ENCODE measurements around the gene GHDC. TPM values are rescaled to one million over a fixed set of nuclear protein-coding genes. Genes with fewer than 3 reads are reported as not detected.
"Not testable (repeated sequence)": the region's sequence is repeated elsewhere in the genome, so short reads cannot be mapped to it uniquely, and the experiment has no call there.

Gene GHDC
- total RNA-seq, 2 donors from 2014 or later, result 10.5 to 25.3 TPM

DNA sequence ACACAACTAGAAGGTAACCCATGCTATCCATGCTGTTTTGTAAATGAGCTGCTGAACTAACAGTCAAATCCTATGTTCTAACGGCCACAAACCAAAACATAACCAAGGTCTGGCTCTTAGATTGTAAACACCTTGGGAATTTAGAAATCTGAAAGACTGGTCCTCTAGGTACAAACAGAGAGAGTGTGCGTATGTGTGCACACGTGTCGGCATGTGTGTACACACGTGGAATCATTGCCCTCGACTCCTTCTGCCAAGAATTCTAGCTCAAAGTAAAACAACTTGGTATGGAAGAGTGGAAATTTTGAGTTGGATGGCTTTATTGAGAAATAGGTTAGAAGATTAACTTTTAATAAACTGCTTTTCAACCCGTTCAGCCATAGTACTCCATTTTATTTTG, 18.1 kb upstream of the GHDC start:
- H3K9me3 Mint-ChIP-seq, result no peaks in the 10 kb centered on the region
- peaks cover 0 to 17% of the 10 kb centered on the region in 2 donors for H3K36me3 Mint-ChIP-seq
- DNase-seq (ENCODE audit: low spot score in 2 of 2), result no peak
- ATAC-seq, result no peak
- no peak overlapping the region for H3K27ac Mint-ChIP-seq

GRCh38 chr17:42211921-42212341, 17.6 kb upstream of the GHDC start:
- H3K36me3 Mint-ChIP-seq, result peaks cover 0 to 12% of the 10 kb centered on the region in 2 donors
- not testable (repeated sequence) for H3K27ac Mint-ChIP-seq; H3K9me3 Mint-ChIP-seq; DNase-seq (ENCODE audit: low spot score in 2 of 2); ATAC-seq

- DNase-seq (ENCODE audit: low spot score in 2 of 2) (no peak), ATAC-seq (no peak)
- Mint-ChIP-seq H3K27ac (no peak overlapping the region), H3K36me3 (peaks cover 0 to 15% of the 10 kb centered on the region in 2 donors), H3K9me3 (no peaks in the 10 kb centered on the region)
Observed at GRCh38 chr17:42210046-42210445, 15.8 kb upstream of the GHDC start.

GRCh38 chr17:42206153-42206612, 11.9 kb upstream of the GHDC start:
- peak overlapping the region in 1 of 2 donors; percentile 29 for H3K27ac Mint-ChIP-seq
- not testable (repeated sequence) for H3K9me3 Mint-ChIP-seq; ATAC-seq; DNase-seq (ENCODE audit: low spot score in 2 of 2)
- H3K36me3 Mint-ChIP-seq, result peaks cover 0 to 15% of the 10 kb centered on the region in 2 donors

DNA sequence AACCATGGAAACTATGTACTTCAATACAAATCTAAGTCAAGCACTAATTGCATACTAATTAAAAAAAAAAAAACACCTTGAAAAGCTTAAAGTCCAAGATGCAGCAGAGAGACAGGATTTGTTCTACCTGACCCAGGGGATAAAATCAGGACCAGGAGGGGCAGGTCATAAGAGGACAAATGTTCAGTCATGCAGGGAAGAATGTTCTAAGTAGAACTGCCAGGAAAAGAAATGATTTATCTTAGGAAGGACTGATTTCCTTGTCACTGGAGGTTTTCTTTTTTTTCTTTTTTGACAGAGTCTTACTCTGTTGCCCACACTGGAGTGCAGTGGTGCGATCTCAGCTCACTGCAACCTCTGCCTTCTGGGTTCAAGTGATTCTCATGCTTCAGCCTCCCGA, 9.1 kb upstream of the GHDC start:
- Mint-ChIP-seq H3K9me3 (no peaks in the 10 kb centered on the region), H3K36me3 (peaks cover 0 to 4% of the 10 kb centered on the region in 2 donors), H3K27ac (peak overlapping the region; percentile 21 to 47)
- no peak for DNase-seq (ENCODE audit: low spot score in 2 of 2)
- ATAC-seq, result no peak

DNA sequence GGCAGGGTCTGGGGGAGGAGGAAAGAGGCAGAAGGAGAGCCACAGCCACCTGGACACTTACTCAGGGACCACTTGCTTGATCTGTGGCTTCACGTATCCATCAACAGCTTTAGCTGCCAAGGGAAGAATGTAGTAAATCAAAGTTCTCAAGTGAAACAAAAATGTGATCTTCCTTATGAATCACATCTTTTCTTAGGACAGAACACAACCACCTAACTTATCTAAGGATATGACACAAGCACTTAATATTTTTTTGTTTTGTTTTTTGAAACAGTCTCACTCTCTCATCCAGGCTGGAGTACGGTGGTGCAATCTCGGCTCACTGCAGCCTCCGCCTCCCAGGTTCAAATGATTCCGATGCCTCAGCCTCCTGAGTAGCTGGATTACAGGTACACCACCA, 8.4 kb upstream of the GHDC start:
- H3K27ac Mint-ChIP-seq, result peak overlapping the region; percentile 21 to 72
- ATAC-seq (no peak), DNase-seq (ENCODE audit: low spot score in 2 of 2) (no peak)
- no peaks in the 10 kb centered on the region for H3K9me3 Mint-ChIP-seq
- H3K36me3 Mint-ChIP-seq, result peaks cover 0 to 4% of the 10 kb centered on the region in 2 donors

DNA sequence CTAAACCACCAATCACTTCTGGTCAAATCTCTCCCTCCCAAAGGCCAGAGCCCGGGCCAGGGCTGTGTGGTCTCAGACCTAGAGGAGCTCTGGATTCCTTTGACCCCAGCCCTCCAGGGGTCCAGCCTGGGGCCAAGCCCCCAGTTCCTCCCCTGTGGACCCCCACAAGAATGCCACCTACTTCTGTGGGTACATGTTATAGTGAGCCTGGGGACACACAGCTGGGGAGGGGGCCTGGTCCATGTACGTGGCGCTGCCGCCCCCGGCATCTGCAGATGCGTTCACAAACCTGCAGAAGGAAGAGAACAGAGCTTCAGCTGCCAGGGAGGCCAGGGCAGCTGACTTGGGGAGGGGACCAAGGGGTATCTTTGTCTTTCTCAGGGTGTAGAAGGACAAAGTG, 7.9 kb upstream of the GHDC start:
- peaks cover 0 to 4% of the 10 kb centered on the region in 2 donors for H3K36me3 Mint-ChIP-seq
- no peaks in the 10 kb centered on the region for H3K9me3 Mint-ChIP-seq
- peak in 1 of 2 donors; percentile 13 for ATAC-seq
- no peak for DNase-seq (ENCODE audit: low spot score in 2 of 2)
- H3K27ac Mint-ChIP-seq, result peak overlapping the region; percentile 21 to 72

DNA sequence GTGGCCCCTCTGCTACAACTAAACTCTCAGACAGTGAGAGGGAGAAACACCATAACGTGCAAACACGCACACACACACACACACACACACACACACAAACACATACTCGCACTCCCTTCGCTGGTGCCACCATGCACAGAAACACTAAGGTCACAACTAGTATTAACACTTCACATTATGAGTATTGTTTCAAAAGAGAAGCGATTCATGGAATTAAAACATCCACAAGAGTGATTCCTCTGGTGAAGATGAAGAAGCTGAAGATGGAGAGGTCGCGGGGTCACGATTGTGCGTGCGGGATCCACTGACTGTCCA, 7.1 kb upstream of the GHDC start:
- DNase-seq (ENCODE audit: low spot score in 2 of 2) (no peak), ATAC-seq (no peak)
- H3K36me3 Mint-ChIP-seq, result peaks cover 0 to 4% of the 10 kb centered on the region in 2 donors
- H3K27ac Mint-ChIP-seq, result peak overlapping the region; percentile 10 to 21
- H3K9me3 Mint-ChIP-seq, result no peaks in the 10 kb centered on the region

DNA sequence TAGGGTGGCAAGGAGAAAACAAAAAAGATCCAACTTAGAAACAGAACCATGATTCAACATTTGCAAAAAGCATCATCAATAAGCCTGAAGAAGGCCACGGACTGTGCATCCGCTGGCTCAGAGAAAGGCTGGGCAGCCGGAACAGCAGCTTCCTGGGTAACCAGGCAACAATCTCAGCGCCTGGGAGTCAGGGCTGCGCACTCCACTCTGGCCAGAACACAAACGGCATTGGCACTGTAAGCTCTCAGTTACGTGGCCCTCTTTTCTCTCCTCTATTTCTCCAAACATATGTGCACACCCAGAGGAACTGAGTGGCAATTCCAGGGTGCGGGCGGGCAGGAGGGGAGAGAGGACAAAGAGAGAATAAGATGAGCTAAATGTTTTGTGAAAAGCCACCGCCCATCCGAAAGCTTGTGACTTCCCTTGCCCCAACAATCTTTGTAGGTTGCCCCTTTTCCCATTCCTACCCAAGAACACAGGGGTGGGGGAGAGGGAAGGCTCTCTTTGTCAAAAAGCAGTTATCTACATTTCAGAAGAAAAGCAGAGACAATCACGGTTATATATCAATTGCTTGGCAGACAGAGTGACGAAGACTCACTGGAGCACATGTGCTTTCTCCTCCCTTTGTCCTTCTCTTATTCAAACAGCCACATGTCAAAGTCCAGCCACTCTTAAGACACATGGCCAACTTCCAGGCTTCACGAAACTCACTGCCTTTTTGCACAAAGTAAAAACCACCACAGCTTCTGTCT, 6.6 kb upstream of the GHDC start:
- Mint-ChIP-seq H3K27ac (peak overlapping the region; percentile 21 to 85), H3K36me3 (peaks cover 0 to under 1% of the 10 kb centered on the region in 2 donors), H3K9me3 (no peaks in the 10 kb centered on the region)
- ATAC-seq (no peak), DNase-seq (ENCODE audit: low spot score in 2 of 2) (no peak)

GRCh38 chr17:42199416-42200011, 5.2 kb upstream of the GHDC start:
- Mint-ChIP-seq H3K9me3 (no peaks in the 10 kb centered on the region), H3K27ac (peak overlapping the region; percentile 11 to 74), H3K36me3 (no peaks in the 10 kb centered on the region)
- ATAC-seq (peak; percentile 16 to 19), DNase-seq (ENCODE audit: low spot score in 2 of 2) (no peak)

DNA sequence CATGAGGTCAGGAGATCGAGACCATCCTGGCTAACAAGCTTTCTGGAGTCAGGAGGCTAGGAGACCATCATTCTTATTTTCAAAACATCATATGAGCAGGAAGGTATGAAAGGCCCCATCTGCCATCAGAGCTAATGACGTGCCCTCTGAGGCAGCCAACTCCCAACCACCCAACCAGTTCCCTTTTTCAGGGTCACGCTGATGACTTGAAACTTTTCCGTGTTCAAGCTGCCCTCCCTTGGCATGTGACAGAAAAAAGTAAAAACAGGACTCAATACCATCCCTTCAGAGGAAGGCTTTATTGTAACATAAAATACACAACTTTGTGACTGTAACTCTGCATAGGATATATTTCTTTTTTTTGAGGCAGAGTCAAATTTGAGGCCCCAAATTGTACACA, 4.6 kb upstream of the GHDC start:
- no peaks in the 10 kb centered on the region for H3K36me3 Mint-ChIP-seq
- H3K27ac Mint-ChIP-seq, result peak overlapping the region; percentile 11 to 37
- no peak for ATAC-seq
- H3K9me3 Mint-ChIP-seq, result no peaks in the 10 kb centered on the region
- no peak for DNase-seq (ENCODE audit: low spot score in 2 of 2)

- Mint-ChIP-seq H3K9me3 (no peaks in the 10 kb centered on the region), H3K36me3 (peaks cover 0 to 7% of the 10 kb centered on the region in 2 donors), H3K27ac (no peak overlapping the region)
- DNase-seq (ENCODE audit: low spot score in 2 of 2) (no peak), ATAC-seq (no peak)
Observed at GRCh38 chr17:42197564-42198156, 3.4 kb upstream of the GHDC start.

- H3K36me3 Mint-ChIP-seq, result peaks cover 0 to 7% of the 10 kb centered on the region in 2 donors
- ATAC-seq (no peak), DNase-seq (ENCODE audit: low spot score in 2 of 2) (no peak)
- H3K27ac Mint-ChIP-seq, result peak overlapping the region; percentile 85 to 93
- H3K9me3 Mint-ChIP-seq, result no peaks in the 10 kb centered on the region
Observed at GRCh38 chr17:42193216-42193968, 902 bp downstream of the GHDC start.

DNA sequence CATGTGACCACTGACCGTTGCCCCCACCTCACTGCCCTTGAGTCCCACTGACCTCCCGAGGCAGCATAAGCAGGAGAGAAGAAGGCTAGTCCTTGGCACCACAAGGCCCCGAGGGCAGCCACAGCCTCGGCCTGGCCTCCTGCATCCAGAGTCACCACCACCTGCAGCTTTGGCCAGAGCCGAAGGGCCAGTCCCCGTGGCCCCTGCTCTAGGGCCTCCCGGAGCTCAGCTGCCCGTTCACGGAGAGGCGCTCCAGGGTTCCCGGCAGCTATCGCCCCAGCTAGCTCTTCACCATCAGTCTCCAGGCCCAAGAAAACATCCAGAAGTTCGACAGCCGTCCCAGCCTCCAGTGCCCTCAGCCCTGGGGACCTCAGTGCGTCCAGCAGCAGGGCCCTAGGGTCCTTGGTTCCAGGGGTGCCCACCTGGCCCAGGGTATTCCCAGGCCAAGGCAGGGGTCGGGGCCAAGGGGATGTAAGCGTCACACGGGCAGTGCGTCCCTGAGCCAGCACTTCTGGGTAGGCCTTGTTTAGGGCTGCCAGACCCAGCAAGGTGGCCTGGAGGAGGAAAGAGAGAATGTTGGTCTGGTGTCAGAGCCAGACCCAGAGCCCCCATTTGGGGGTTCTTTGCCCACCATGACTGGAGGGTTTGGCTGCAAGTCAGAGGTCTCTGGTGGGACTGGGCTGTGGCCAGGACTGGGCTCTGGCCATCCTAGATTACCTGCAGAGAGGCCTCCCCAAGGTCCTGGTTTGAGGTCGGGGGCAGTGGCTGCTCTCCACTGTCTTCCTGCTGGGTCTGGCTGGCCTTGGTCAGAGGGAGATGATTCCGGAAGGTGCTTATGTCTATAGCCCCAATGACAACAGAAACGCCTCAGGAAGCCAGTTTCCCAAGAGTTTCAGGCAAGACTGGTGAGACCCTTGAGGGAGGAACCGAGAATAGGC, 1.8 kb downstream of the GHDC start:
- no peaks in the 10 kb centered on the region for H3K9me3 Mint-ChIP-seq
- DNase-seq (ENCODE audit: low spot score in 2 of 2), result no peak
- ATAC-seq, result no peak
- H3K27ac Mint-ChIP-seq, result peak overlapping the region in 1 of 2 donors; percentile 36
- peaks cover 0 to 7% of the 10 kb centered on the region in 2 donors for H3K36me3 Mint-ChIP-seq

DNA sequence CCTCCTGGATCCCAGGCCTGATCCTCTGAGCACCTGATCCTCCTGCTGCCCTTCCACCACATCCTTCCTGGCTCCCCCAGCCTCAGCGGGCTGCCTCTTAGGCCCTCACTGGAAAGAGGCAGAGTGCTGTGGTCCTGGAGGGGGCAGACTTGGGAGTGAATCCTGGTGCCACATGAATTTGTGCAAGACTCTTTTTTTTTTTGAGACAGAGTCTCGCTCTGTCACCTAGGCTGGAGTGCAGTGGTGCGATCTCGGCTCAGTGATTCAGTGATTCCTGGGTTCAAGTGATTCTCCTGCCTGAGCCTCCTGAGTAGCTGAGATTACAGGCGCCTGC, 3.1 kb downstream of the GHDC start:
- Mint-ChIP-seq H3K27ac (no peak overlapping the region), H3K36me3 (peaks cover 0 to 7% of the 10 kb centered on the region in 2 donors), H3K9me3 (no peaks in the 10 kb centered on the region)
- ATAC-seq (no peak), DNase-seq (ENCODE audit: low spot score in 2 of 2) (no peak)
